22Rv1 (cell line): Measurements from ENCODE around the gene SFTPA1.

Source experiments
- ZFX ChIP-seq: fragments of 450-650 bp; IDR thresholded peaks from 2 replicates; pipeline ENCODE4 v1.6.1; 2017; ENCODE audit warnings: antibody characterized with exemption, borderline replicate concordance
- TF ChIP-seq, protein P1 (sequence below): fragments of 450-650 bp; IDR thresholded peaks from 2 replicates; pipeline ENCODE4 v1.5.1; 2017; ENCODE audit warnings: mild to moderate bottlenecking

DNA sequence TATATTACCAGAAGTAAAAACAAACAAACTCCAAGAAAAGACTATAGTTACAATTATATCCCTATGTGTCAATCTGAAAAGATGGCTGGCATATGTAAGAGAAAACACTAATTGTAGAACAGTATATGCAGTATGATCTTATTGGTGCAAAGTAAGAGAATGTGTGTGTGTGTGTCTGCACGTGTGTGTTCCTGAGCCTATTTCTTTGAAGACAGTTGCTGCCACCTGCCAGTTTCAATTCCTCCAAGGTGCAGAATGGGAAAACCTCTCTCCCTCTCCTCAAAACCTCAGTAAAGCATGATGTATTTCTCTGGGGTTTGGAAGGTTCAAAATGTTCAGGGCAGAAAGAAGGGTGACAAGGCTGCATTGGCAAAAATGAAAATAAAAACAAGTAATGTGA lies 8.8 kb upstream of the SFTPA1 start:
- TF ChIP-seq, protein P1, sequence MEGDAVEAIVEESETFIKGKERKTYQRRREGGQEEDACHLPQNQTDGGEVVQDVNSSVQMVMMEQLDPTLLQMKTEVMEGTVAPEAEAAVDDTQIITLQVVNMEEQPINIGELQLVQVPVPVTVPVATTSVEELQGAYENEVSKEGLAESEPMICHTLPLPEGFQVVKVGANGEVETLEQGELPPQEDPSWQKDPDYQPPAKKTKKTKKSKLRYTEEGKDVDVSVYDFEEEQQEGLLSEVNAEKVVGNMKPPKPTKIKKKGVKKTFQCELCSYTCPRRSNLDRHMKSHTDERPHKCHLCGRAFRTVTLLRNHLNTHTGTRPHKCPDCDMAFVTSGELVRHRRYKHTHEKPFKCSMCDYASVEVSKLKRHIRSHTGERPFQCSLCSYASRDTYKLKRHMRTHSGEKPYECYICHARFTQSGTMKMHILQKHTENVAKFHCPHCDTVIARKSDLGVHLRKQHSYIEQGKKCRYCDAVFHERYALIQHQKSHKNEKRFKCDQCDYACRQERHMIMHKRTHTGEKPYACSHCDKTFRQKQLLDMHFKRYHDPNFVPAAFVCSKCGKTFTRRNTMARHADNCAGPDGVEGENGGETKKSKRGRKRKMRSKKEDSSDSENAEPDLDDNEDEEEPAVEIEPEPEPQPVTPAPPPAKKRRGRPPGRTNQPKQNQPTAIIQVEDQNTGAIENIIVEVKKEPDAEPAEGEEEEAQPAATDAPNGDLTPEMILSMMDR, result no peak
- TF ChIP-seq ZFX, result no peak
